Esophagus (tissue), 2 donors: ENCODE results near the gene C21orf58. TPM values are rescaled to one million over a fixed set of nuclear protein-coding genes. Genes with fewer than 3 reads are reported as not detected.
A peak's percentile ranks its signal among the peaks of the same experiment; 100 is the strongest.

Experiments used
- H3K27ac ChIP-seq, 2 donors: one replicate each; pipeline ENCODE4 v1.5.1; 2013; ENCODE audit warnings: low read depth in 2 of 2, mild to moderate bottlenecking in 2 of 2, inconsistent platforms in 1 of 2, low read length in 1 of 2, moderate library complexity in 1 of 2
- H3K27me3 ChIP-seq, 2 donors: one replicate each; pipeline ENCODE4 v1.6.1; 2013; ENCODE audit warnings: low read length in 2 of 2, control low read depth in 1 of 2, mild to moderate bottlenecking in 1 of 2; ENCODE audit not compliant: insufficient read depth in 2 of 2, control insufficient read depth in 1 of 2
- H3K36me3 ChIP-seq, 2 donors: one replicate each; pipeline ENCODE4 v1.6.1; 2013; ENCODE audit warnings: low read length in 1 of 2; ENCODE audit not compliant: control insufficient read depth in 2 of 2, insufficient read depth in 2 of 2
- H3K4me1 ChIP-seq, 2 donors: one replicate each; pipeline ENCODE4 v1.6.1; 2013; ENCODE audit warnings: low read length in 1 of 2; ENCODE audit not compliant: control insufficient read depth in 2 of 2, insufficient read depth in 2 of 2
- H3K4me3 ChIP-seq, 2 donors: one replicate each; pipeline ENCODE4 v1.5.1; 2013; ENCODE audit warnings: low read length in 2 of 2, mild to moderate bottlenecking in 2 of 2, low read depth in 1 of 2, moderate library complexity in 1 of 2
- H3K9me3 ChIP-seq, 2 donors: one replicate each; pipeline ENCODE4 v1.6.1; 2013; ENCODE audit warnings: mild to moderate bottlenecking in 2 of 2, low read depth in 1 of 2, low read length in 1 of 2, moderate library complexity in 1 of 2; ENCODE audit not compliant: control insufficient read depth in 2 of 2, insufficient read depth in 1 of 2
- WGBS, 2 donors: extraction: QIAGEN DNeasy Blood & Tissue Kit; methylation state at CpG; one replicate each; pipeline ENCODE4 v1.1.7; 2013; 5-methylcytosine and 5-hydroxymethylcytosine counted together
- polyA plus RNA-seq, 2 donors: library from polyadenylated mRNA; stranded (reverse); fragments of 200-250 nt; gene quantifications; one replicate each; pipeline ENCODE4 v1.2.3, GENCODE V29; 2013
- donor health status: healthy with polysubstance abuse.
- donor health status: Bipolar disorder and iron deficiency.

Gene C21orf58
- polyA plus RNA-seq, 2 donors: 2.5 to 7.1 TPM

- Histone ChIP-seq H3K9me3 (no peaks in the 10 kb centered on the region), H3K36me3 (peaks cover 20 to 80% of the 10 kb centered on the region in 2 donors), H3K27ac (no peak overlapping the region), H3K4me3 (no peak overlapping the region), H3K4me1 (peaks cover 0 to 4% of the 10 kb centered on the region in 2 donors), H3K27me3 (no peaks in the 10 kb centered on the region)
- WGBS, 2 donors: 95 to 96% methylated on average over 13 of the region's 13 CpGs
Measured at GRCh38 chr21:46354518-46354917, 30.8 kb upstream of the C21orf58 start.

- no peak overlapping the region for H3K27ac ChIP-seq
- H3K9me3 ChIP-seq: no peaks in the 10 kb centered on the region
- no peak overlapping the region for H3K4me3 ChIP-seq
- WGBS, 2 donors: 92 to 96% methylated on average over 16 of the region's 16 CpGs
- peaks cover 0 to 4% of the 10 kb centered on the region in 2 donors for H3K4me1 ChIP-seq
- peaks cover 20 to 85% of the 10 kb centered on the region in 2 donors for H3K36me3 ChIP-seq
- H3K27me3 ChIP-seq: no peaks in the 10 kb centered on the region
Measured at GRCh38 chr21:46354046-46354445, 30.4 kb upstream of the C21orf58 start.

GRCh38 chr21:46352913-46353312 is 29.2 kb upstream of the C21orf58 start:
- Histone ChIP-seq H3K4me1 (peaks cover 0 to 4% of the 10 kb centered on the region in 2 donors), H3K27ac (no peak overlapping the region), H3K4me3 (no peak overlapping the region), H3K9me3 (no peaks in the 10 kb centered on the region), H3K27me3 (no peaks in the 10 kb centered on the region), H3K36me3 (peaks cover 16 to 85% of the 10 kb centered on the region in 2 donors)
- WGBS, 2 donors: 89 to 93% methylated on average over 14 of the region's 14 CpGs

- no peaks in the 10 kb centered on the region for H3K27me3 ChIP-seq
- H3K27ac ChIP-seq: no peak overlapping the region
- WGBS, 2 donors: 91 to 94% methylated on average over 11 of the region's 11 CpGs
- H3K4me1 ChIP-seq: peaks cover 0 to 7% of the 10 kb centered on the region in 2 donors
- peaks cover 16 to 85% of the 10 kb centered on the region in 2 donors for H3K36me3 ChIP-seq
- no peaks in the 10 kb centered on the region for H3K9me3 ChIP-seq
- H3K4me3 ChIP-seq: no peak overlapping the region
Measured at GRCh38 chr21:46352164-46352515, 28.5 kb upstream of the C21orf58 start.

GRCh38 chr21:46351476-46352163 is 27.9 kb upstream of the C21orf58 start:
- peaks cover 21 to 85% of the 10 kb centered on the region in 2 donors for H3K36me3 ChIP-seq
- H3K9me3 ChIP-seq: no peaks in the 10 kb centered on the region
- 83 to 84% methylated on average over 11 of the region's 11 CpGs for WGBS, 2 donors
- H3K4me3 ChIP-seq: no peak overlapping the region
- no peaks in the 10 kb centered on the region for H3K27me3 ChIP-seq
- H3K4me1 ChIP-seq: peaks cover 0 to 7% of the 10 kb centered on the region in 2 donors
- H3K27ac ChIP-seq: peak overlapping the region; percentile 15 to 39

- H3K4me3 ChIP-seq: no peak overlapping the region
- no peaks in the 10 kb centered on the region for H3K9me3 ChIP-seq
- H3K36me3 ChIP-seq: peaks cover 23 to 85% of the 10 kb centered on the region in 2 donors
- H3K4me1 ChIP-seq: peaks cover 0 to 7% of the 10 kb centered on the region in 2 donors
- WGBS, 2 donors: 91 to 96% methylated on average over 13 of the region's 13 CpGs
- H3K27me3 ChIP-seq: no peaks in the 10 kb centered on the region
- H3K27ac ChIP-seq: peak overlapping the region in 1 of 2 donors; percentile 35
Measured at GRCh38 chr21:46350981-46351380, 27.3 kb upstream of the C21orf58 start.

GRCh38 chr21:46350571-46350970 is 26.9 kb upstream of the C21orf58 start:
- Histone ChIP-seq H3K4me3 (no peak overlapping the region), H3K9me3 (no peaks in the 10 kb centered on the region), H3K4me1 (peaks cover 0 to 7% of the 10 kb centered on the region in 2 donors), H3K36me3 (peaks cover 24 to 85% of the 10 kb centered on the region in 2 donors), H3K27me3 (no peaks in the 10 kb centered on the region), H3K27ac (no peak overlapping the region)
- 95 to 96% methylated on average over 8 of the region's 8 CpGs for WGBS, 2 donors

GRCh38 chr21:46349134-46349760 is 25.6 kb upstream of the C21orf58 start:
- no peaks in the 10 kb centered on the region for H3K27me3 ChIP-seq
- H3K27ac ChIP-seq: no peak overlapping the region
- no peaks in the 10 kb centered on the region for H3K9me3 ChIP-seq
- peaks cover 21 to 73% of the 10 kb centered on the region in 2 donors for H3K36me3 ChIP-seq
- 97 to 98% methylated on average over 17 of the region's 17 CpGs for WGBS, 2 donors
- H3K4me1 ChIP-seq: peaks cover 0 to 7% of the 10 kb centered on the region in 2 donors
- H3K4me3 ChIP-seq: no peak overlapping the region

- peaks cover 0 to 7% of the 10 kb centered on the region in 2 donors for H3K4me1 ChIP-seq
- H3K27ac ChIP-seq: peak overlapping the region in 1 of 2 donors; percentile 87
- H3K9me3 ChIP-seq: no peaks in the 10 kb centered on the region
- WGBS, 2 donors: 71 to 72% methylated on average over 12 of the region's 12 CpGs
- no peaks in the 10 kb centered on the region for H3K27me3 ChIP-seq
- peaks cover 15 to 61% of the 10 kb centered on the region in 2 donors for H3K36me3 ChIP-seq
- H3K4me3 ChIP-seq: no peak overlapping the region
Measured at GRCh38 chr21:46347791-46348381, 24.2 kb upstream of the C21orf58 start.
